IPS DF 4.7 (cell line): ENCODE data around the gene XRN2.

Experiments used
- DNase-seq: peaks from one replicate; pipeline ENCODE4 v3.0.0-alpha.2; 2013; ENCODE audit warnings: low spot score; ENCODE audit errors: extremely low read depth

The XRN2 gene

GRCh38 chr20:21303061-21303871 lies at the start of gene XRN2:
XRN2 (plus strand) TSS chr20:21303331; CDS start chr20:21303399, 68 bp downstream.
- DNase-seq, result peak; percentile 72

GRCh38 chr20:21257192-21257591 lies 45.9 kb upstream of the XRN2 start:
- no peak for DNase-seq

GRCh38 chr20:21258411-21258810 lies 44.7 kb upstream of the XRN2 start:
- DNase-seq, result no peak

GRCh38 chr20:21259346-21259745 lies 43.8 kb upstream of the XRN2 start:
- DNase-seq, result no peak

GRCh38 chr20:21262812-21263211 lies 40.3 kb upstream of the XRN2 start:
- DNase-seq, result no peak

- DNase-seq, result no peak
Observed at GRCh38 chr20:21265261-21266190, 37.6 kb upstream of the XRN2 start.

- no peak for DNase-seq
Observed at GRCh38 chr20:21266191-21266536, 37.0 kb upstream of the XRN2 start.

GRCh38 chr20:21269772-21270171 lies 33.4 kb upstream of the XRN2 start:
- DNase-seq, result no peak

- DNase-seq, result no peak
Observed at GRCh38 chr20:21270806-21271205, 32.3 kb upstream of the XRN2 start.

GRCh38 chr20:21272279-21272678 lies 30.9 kb upstream of the XRN2 start:
- DNase-seq, result no peak

GRCh38 chr20:21272679-21273078 lies 30.5 kb upstream of the XRN2 start:
- DNase-seq, result no peak

GRCh38 chr20:21273755-21274386 lies 29.3 kb upstream of the XRN2 start:
- no peak for DNase-seq

- DNase-seq, result no peak
Observed at GRCh38 chr20:21278829-21279228, 24.3 kb upstream of the XRN2 start.

- no peak for DNase-seq
Observed at GRCh38 chr20:21279706-21280521, 23.2 kb upstream of the XRN2 start.

GRCh38 chr20:21280522-21281016 lies 22.6 kb upstream of the XRN2 start:
- DNase-seq, result no peak

GRCh38 chr20:21286775-21287174 lies 16.4 kb upstream of the XRN2 start:
- DNase-seq, result no peak

GRCh38 chr20:21288587-21289370 lies 14.4 kb upstream of the XRN2 start:
- no peak for DNase-seq

- no peak for DNase-seq
Observed at GRCh38 chr20:21289651-21290050, 13.5 kb upstream of the XRN2 start.

GRCh38 chr20:21291026-21291425 lies 12.1 kb upstream of the XRN2 start:
- DNase-seq, result no peak

- no peak for DNase-seq
Observed at GRCh38 chr20:21294755-21295154, 8.4 kb upstream of the XRN2 start.
